Stimulated activated CD8-positive, alpha-beta memory T cell treated with anti-CD3 and anti-CD28 coated beads, Interleukin-12 subunit alpha, Interleukin-12 subunit beta, amount 100 ng/mL, for 1 hour (primary cell): ENCODE data around the gene CLRN2.
A peak's percentile ranks its signal among the peaks of the same experiment; 100 is the strongest.
"Not testable (repeated sequence)": the region's sequence is repeated elsewhere in the genome, so short reads cannot be mapped to it uniquely, and the experiment has no call there.

Source experiments
- DNase-seq: peaks from one replicate; pipeline ENCODE4 v3.0.0-alpha.2; 2020; ENCODE audit warnings: low read depth

Gene CLRN2

GRCh38 chr4:17504081-17504480 lies 10.9 kb upstream of the CLRN2 start:
- DNase-seq: no peak

DNA sequence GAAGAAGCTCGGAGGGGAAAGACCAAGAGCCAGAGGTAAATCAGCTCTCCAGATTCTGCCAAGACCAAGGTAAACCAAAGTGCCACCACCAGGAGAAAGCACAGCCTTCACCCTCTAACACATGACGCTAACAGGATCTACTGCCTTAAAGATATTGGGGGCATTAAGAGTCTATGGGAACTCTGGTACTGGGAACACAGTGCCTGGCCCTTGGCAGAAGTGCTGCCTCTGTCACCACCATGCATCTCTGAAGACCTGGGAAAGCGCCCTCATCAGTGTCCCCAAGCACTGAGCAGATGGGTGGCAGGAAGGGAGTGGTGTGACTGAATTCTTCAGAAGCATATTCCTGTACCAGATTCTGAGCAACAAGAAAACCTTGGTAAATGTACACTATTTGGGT lies 4.4 kb upstream of the CLRN2 start:
- no peak for DNase-seq

DNA sequence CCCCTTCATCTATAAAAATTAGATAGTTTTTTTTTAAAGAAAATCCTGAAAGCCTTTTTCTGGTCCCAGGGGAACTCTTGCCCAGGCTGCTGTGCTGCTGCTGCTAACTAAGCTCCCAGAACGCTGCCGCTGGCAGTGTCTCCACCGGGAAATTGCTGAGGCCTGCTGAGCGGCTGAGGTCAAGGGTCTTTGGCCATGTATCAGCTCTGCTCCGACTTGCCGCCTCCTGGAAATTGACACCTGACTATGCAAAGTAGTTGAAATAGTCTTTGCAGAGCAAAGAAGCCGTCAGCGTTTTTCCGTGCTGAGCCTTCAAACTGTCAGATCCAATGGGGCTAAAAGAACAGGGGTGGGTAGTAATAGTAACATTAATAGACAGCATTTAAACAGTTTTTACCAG lies 3.9 kb upstream of the CLRN2 start:
- no peak for DNase-seq

DNA sequence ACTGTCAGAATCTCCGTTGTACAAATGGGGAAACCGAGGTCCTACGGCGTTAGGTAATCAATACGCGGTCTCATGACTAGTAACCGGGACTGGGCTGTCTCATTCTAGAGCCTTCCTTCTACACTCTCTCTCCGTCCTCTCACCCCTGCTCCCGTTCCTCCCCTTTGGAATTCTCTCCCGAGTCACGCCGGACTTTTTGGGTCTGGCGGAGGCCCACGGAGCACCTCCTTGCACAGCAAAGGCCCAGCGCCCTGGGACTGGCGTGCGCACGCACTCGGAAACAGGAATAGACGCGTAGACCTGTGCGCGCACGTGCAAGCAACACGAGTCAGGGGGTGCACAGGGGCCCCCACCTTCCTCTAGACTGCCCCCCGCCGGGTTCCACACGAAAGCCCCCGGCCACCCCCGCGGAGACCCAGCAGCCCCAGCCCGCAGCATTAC lies 3.4 kb upstream of the CLRN2 start:
- DNase-seq: peak; percentile 17

DNA sequence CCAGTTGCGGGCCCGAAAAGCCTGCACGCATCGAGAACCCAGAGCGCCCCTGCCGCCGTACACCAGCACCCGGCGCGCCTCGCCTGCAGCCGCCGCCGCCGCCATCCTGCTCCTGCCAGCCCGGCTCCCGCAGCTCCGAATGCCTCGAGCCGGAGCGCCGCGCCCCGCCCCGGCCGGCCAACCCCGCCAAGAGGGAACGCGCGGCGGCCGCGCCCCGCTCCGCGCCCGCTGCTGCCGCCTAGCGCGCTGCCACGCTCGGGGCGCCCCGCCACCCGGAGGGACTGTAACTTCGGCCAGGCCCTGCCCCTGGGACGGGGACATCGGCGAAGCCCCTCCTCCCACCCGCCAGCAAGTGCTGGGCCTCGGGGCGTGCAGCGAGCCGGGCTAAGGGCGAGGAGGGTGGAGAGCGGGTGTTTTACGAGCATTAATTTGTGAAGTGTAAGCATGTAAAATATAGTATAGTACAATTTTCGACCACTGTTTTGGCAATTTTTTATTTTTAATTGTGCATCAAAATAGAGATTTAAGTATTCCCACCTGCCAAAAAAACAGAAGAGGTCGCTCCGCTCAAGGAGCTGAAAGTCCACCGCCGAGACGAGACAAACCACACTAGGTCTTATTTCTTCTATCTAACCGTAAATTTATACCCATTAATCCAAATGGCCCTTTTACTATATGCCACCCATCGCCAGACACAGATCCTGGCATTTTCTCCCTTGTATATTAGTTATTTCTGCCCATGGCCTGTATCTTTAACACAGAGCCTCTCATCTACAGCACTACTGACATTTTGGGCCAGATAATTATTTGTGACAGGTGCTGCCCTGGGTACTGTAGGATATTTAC lies 2.8 kb upstream of the CLRN2 start, which contains the start of gene QDPR:
TSS of gene QDPR (minus strand) at position 141 of the 846 bp plus-strand sequence. CDS start at position 105, 36 bp downstream.
- DNase-seq: peak; percentile 41

- DNase-seq: no peak
Measured at GRCh38 chr4:17512973-17513665, 1.8 kb upstream of the CLRN2 start.

GRCh38 chr4:17515445-17516407 lies 761 bp downstream of the CLRN2 start:
- DNase-seq: no peak

GRCh38 chr4:17516980-17517379 lies 2.0 kb downstream of the CLRN2 start:
- DNase-seq: no peak

DNA sequence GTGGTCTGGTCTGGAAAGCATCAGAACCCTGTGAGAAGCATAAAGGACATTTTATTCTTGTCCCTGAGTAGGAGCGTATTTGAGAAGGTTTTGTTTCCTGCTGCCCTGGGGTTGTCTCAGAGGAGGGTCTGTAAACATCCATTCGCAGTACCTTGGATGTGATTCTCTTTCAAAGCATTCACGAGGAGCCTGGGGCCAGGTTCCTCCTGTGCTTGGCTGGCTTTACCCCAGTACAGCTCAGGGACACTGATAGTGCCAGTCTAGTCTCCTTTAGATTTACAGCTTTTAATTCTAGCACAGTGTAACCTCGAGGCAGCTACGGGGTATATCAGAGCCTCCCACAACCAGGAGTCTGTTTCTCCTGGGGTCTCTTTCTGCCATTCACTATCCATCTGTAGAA lies 2.7 kb downstream of the CLRN2 start:
- DNase-seq: no peak

DNA sequence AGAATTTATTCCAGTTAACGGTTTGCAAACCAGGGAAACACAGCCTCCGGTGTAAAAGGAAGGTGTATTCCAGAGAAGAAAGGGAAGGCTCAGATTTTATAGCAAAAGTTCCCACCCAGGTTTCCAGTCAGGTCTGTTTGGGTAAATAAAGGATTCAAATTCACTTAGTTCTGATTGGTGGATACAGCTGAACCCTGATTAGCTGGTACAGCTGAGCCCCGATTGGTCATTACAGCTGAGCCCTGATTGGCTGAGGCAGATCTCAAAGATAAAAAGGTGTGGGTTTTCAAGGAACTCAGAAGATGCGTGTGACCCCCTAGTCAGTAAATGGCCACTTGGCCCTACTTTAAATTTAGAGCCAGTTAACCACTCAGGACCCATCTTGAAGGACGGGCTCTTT lies 6.6 kb downstream of the CLRN2 start:
- no peak for DNase-seq

DNA sequence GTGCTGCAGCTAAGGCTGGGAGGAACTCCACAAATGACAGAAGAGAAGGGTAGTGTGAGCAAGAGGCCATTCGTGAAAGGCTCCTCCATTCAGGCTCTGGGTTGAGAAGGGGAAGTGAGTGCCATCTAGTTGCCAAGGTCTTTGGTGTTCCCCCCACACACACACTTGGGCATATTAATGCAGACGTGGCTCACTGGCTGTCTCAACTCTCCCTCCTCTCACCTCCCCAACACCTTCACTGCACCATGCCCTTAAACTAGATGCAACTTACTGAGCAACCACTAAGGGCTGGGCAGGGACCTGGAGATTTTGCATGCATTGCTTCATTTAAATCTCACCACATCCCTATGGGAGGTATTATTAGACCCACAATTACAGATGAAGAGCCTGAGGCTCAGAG lies 8.7 kb downstream of the CLRN2 start:
- DNase-seq: no peak

GRCh38 chr4:17526695-17527477 lies 11.9 kb downstream of the CLRN2 start:
- no peak for DNase-seq

- no peak for DNase-seq
Measured at GRCh38 chr4:17528551-17529165, 13.7 kb downstream of the CLRN2 start.

- DNase-seq: no peak
Measured at GRCh38 chr4:17531538-17532285, 16.7 kb downstream of the CLRN2 start.

GRCh38 chr4:17534705-17535104 lies 19.7 kb downstream of the CLRN2 start:
- DNase-seq: no peak

DNA sequence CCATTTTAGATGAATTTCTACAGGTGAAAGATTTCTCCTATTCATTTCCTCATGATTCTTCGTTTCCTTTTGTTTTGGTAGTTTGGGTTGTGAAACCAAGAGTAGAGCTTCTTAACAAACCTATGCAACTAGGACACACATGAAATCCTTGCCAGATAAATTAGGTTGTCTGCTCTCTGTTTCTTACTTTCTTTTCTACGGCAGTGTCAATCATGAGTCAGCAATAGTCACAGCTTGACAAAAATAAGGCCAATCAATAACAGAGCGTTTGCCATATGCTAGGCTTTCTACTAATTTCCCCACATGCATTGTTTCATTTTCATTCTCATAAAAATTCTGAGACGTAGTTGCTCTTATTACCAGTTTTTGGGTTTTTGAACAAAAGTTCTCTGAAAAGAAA lies 20.3 kb downstream of the CLRN2 start:
- DNase-seq: no peak

GRCh38 chr4:17535906-17536305 lies 20.9 kb downstream of the CLRN2 start:
- DNase-seq: no peak

GRCh38 chr4:17537060-17537459 lies 22.1 kb downstream of the CLRN2 start:
- DNase-seq: not testable (repeated sequence)

DNA sequence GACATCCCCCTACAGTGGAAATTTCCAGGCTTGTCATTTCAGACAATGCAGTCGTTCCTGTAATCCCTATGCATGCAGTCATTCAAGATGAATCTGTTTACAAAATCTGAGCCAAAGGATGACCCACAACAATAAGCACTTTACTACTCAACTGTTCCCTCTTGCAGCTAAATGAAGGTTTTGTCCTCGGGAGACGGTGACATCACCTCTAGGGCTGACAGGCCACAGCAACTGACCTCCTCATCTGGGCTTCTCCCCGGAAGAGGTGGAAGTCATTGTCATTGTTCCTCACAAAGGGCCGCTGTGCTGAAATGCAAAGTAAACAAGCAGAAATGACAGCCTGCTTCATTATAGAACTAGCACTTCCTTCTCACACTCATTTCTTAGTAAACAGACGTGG lies 29.2 kb downstream of the CLRN2 start:
- no peak for DNase-seq

- no peak for DNase-seq
Measured at GRCh38 chr4:17544831-17545234, 29.9 kb downstream of the CLRN2 start.
